ENCODE measurements around the gene GNL2.

Gene GNL2

GRCh38 chr1:37553927-37554808, 41.6 kb downstream of the GNL2 start, which contains the start of gene SNIP1:
TSS of gene SNIP1 (minus strand) at chr1:37554293. CDS start at chr1:37554229, 64 bp downstream.
- no peak for TF ChIP-seq CTCF (IDR thresholded peaks at IDR 0.05; ENCODE audit: low read depth, low read length)
- H3K9me3 ChIP-seq (ENCODE audit: severe bottlenecking), result peaks cover 7% of the 10 kb centered on the region
- peak within 1 kb of the TSS; percentile 81 for H3K27ac ChIP-seq
- no peaks in the 10 kb centered on the region for H3K27me3 ChIP-seq (ENCODE audit: insufficient read depth, low read depth, severe bottlenecking)
- H3K4me3 ChIP-seq (ENCODE audit: low read depth, low read length), result peak within 1 kb of the TSS; percentile 55
- peaks cover 34% of the 10 kb centered on the region for H3K36me3 ChIP-seq
- peak; percentile 91 for DNase-seq

GRCh38 chr1:37553598-37553926, 42.2 kb downstream of the GNL2 start:
- Histone ChIP-seq H3K36me3 (peaks cover 39% of the 10 kb centered on the region), H3K27ac (peak overlapping the region; percentile 81), H3K4me3 (ENCODE audit: low read depth, low read length) (peak overlapping the region; percentile 55), H3K27me3 (ENCODE audit: insufficient read depth, low read depth, severe bottlenecking) (no peaks in the 10 kb centered on the region), H3K9me3 (ENCODE audit: severe bottlenecking) (peaks cover 7% of the 10 kb centered on the region)
- no peak for DNase-seq
- TF ChIP-seq CTCF (IDR thresholded peaks at IDR 0.05; ENCODE audit: low read depth, low read length), result no peak

GRCh38 chr1:37549341-37549740, 46.4 kb downstream of the GNL2 start:
- TF ChIP-seq CTCF (IDR thresholded peaks at IDR 0.05; ENCODE audit: low read depth, low read length), result no peak
- Histone ChIP-seq H3K4me3 (ENCODE audit: low read depth, low read length) (no peak overlapping the region), H3K27ac (no peak overlapping the region), H3K36me3 (peaks cover 64% of the 10 kb centered on the region), H3K9me3 (ENCODE audit: severe bottlenecking) (peaks cover under 1% of the 10 kb centered on the region), H3K27me3 (ENCODE audit: insufficient read depth, low read depth, severe bottlenecking) (no peaks in the 10 kb centered on the region)
- no peak for DNase-seq

- no peaks in the 10 kb centered on the region for H3K27me3 ChIP-seq (ENCODE audit: insufficient read depth, low read depth, severe bottlenecking)
- no peak overlapping the region for H3K27ac ChIP-seq
- DNase-seq, result no peak
- H3K4me3 ChIP-seq (ENCODE audit: low read depth, low read length), result no peak overlapping the region
- no peaks in the 10 kb centered on the region for H3K9me3 ChIP-seq (ENCODE audit: severe bottlenecking)
- peaks cover 59% of the 10 kb centered on the region for H3K36me3 ChIP-seq
- no peak for TF ChIP-seq CTCF (IDR thresholded peaks at IDR 0.05; ENCODE audit: low read depth, low read length)
Observed at GRCh38 chr1:37545019-37545418, 50.7 kb downstream of the GNL2 start.

GRCh38 chr1:37544530-37544929, 51.2 kb downstream of the GNL2 start:
- Histone ChIP-seq H3K27me3 (ENCODE audit: insufficient read depth, low read depth, severe bottlenecking) (no peaks in the 10 kb centered on the region), H3K9me3 (ENCODE audit: severe bottlenecking) (no peaks in the 10 kb centered on the region), H3K4me3 (ENCODE audit: low read depth, low read length) (no peak overlapping the region), H3K36me3 (peaks cover 59% of the 10 kb centered on the region), H3K27ac (no peak overlapping the region)
- no peak for DNase-seq
- TF ChIP-seq CTCF (IDR thresholded peaks at IDR 0.05; ENCODE audit: low read depth, low read length), result no peak

Data from WERI-Rb-1 (cell line).